AG04450 (cell line): ENCODE data around the gene SLC22A7. TPM values are rescaled to one million over a fixed set of nuclear protein-coding genes. Genes with fewer than 3 reads are reported as not detected.
A peak's percentile ranks its signal among the peaks of the same experiment; 100 is the strongest.

Source experiments
- CTCF ChIA-PET: fragments of 300-600, 350-600 bp; formaldehyde crosslinking; extraction: SDS; loops from one replicate; lab custom pipeline; 2022; ENCODE audit warnings: antibody characterized with exemption, inconsistent platforms; lab: Charles Lee
- POLR2A ChIA-PET: fragments of 350-600 bp; formaldehyde crosslinking; extraction: SDS; loops from one replicate; lab custom pipeline; 2021; ENCODE audit warnings: antibody characterized with exemption, inconsistent platforms; lab: Yijun Ruan, JAX
- DNase-seq: peaks from one replicate; pipeline ENCODE4 v3.0.0-alpha.2; 2011; ENCODE audit warnings: low read depth, low spot score
- H3K27ac ChIP-seq: one replicate; pipeline ENCODE4 v1.5.1; 2012; ENCODE audit warnings: low read depth, low read length, control low read depth
- H3K27me3 ChIP-seq: one replicate; pipeline ENCODE4 v1.6.0; 2012; ENCODE audit warnings: low read length; ENCODE audit not compliant: control insufficient read depth, insufficient read depth
- H3K4me3 ChIP-seq: 2 replicates; pipeline ENCODE4 v1.5.1; 2011; ENCODE audit warnings: mild to moderate bottlenecking, low read depth, low read length, control low read depth
- H3K9me3 ChIP-seq: 2 replicates; pipeline ENCODE4 v1.5.1; 2012; ENCODE audit warnings: low read length; ENCODE audit not compliant: control insufficient read depth, insufficient read depth
- polyA plus RNA-seq: library from polyadenylated mRNA; depleted of rRNA; stranded (reverse); fragments of >200 nt; gene quantifications from 2 replicates; pipeline ENCODE4 v1.2.3, GENCODE V29; 2011
- TF ChIP-seq, protein P1 (sequence below): IDR thresholded peaks from 2 replicates; pipeline ENCODE4 v1.5.1; 2011; ENCODE audit warnings: low read depth, low read length, control low read depth, inconsistent platforms

SLC22A7 gene
- polyA plus RNA-seq, 1 experiment: not detected

DNA sequence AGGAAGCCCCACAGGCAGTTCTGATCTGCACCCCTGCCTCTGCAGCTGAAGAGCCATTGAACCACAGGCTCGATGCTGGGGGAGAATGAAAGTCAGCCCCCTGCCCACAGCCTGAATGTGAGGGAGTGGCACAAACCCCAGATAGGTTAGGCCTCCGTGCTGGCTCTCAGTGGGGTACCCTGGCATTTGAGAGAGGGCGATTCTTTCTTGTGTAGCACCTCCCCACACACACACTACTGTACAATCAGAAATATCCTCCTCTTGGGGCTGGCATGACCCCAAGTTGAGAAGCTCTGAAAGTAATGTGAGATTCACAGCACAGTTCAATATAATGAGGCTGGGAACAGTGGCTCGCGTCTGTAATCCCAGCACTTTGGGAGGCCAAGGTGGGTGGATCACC lies 36.9 kb upstream of the SLC22A7 start:
- no peak for DNase-seq
- ChIA-PET CTCF (interaction anchor here (0.6 to 4.4 kb wide), 5 partner anchors 10 to 233 kb away, joined by 3 to 47 read pairs (median 7); no protein-coding TSS in a partner anchor), POLR2A (no interaction called here)
- TF ChIP-seq, protein P1, sequence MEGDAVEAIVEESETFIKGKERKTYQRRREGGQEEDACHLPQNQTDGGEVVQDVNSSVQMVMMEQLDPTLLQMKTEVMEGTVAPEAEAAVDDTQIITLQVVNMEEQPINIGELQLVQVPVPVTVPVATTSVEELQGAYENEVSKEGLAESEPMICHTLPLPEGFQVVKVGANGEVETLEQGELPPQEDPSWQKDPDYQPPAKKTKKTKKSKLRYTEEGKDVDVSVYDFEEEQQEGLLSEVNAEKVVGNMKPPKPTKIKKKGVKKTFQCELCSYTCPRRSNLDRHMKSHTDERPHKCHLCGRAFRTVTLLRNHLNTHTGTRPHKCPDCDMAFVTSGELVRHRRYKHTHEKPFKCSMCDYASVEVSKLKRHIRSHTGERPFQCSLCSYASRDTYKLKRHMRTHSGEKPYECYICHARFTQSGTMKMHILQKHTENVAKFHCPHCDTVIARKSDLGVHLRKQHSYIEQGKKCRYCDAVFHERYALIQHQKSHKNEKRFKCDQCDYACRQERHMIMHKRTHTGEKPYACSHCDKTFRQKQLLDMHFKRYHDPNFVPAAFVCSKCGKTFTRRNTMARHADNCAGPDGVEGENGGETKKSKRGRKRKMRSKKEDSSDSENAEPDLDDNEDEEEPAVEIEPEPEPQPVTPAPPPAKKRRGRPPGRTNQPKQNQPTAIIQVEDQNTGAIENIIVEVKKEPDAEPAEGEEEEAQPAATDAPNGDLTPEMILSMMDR: no peak
- Histone ChIP-seq H3K27ac (no peak overlapping the region), H3K4me3 (no peak overlapping the region), H3K9me3 (no peaks in the 10 kb centered on the region; the same call in 1 of the 2 replicates), H3K27me3 (peaks cover 18% of the 10 kb centered on the region)

DNA sequence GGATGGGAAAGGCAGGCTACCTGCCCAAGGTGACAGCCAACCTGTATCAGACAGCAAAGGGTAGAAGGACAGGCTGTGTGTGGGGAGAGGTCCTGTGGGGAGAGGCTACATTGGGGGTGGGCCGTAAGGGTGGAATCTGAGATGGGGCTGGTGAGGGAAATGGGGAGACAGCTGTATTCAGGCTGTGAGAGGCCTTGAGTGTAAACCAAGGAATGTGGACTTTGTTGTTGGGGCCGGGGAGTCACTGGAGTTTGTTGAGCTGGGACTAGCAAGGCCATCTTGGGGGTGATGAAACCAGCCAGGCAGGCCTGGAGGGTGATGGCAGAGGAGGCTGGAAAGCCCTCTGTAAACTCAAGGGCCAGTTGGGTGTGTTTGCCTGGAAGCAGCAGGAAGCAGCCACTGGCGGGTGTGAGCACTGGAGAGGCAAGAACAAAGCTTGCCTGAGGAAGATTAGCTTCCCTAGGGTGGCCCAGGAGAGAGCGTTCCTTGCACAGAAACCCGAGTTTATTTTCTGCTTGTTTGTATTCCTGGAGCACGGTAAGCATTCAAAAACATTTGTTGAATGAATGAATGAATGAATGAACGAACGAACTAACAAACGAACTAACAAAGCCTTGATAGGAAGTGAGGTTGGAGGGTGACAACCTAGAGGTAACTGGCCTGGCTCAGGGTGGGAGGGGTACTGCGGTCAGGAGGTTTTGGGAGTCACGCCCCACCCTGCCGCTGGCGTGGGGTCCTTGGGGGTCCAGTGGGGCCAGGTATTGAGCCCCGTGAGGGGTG lies 35.9 kb upstream of the SLC22A7 start:
- CTCF ChIA-PET: interaction anchor here (1.0 to 4.4 kb wide), 4 partner anchors 11 to 245 kb away, joined by 5 to 47 read pairs (median 11); partner anchors contain the start of gene DNPH1
- POLR2A ChIA-PET: no interaction called here
- Histone ChIP-seq H3K27ac (no peak overlapping the region), H3K4me3 (no peak overlapping the region), H3K27me3 (peaks cover 18% of the 10 kb centered on the region), H3K9me3 (no peaks in the 10 kb centered on the region; the same call in 1 of the 2 replicates)
- TF ChIP-seq, protein P1: no peak
- no peak for DNase-seq

DNA sequence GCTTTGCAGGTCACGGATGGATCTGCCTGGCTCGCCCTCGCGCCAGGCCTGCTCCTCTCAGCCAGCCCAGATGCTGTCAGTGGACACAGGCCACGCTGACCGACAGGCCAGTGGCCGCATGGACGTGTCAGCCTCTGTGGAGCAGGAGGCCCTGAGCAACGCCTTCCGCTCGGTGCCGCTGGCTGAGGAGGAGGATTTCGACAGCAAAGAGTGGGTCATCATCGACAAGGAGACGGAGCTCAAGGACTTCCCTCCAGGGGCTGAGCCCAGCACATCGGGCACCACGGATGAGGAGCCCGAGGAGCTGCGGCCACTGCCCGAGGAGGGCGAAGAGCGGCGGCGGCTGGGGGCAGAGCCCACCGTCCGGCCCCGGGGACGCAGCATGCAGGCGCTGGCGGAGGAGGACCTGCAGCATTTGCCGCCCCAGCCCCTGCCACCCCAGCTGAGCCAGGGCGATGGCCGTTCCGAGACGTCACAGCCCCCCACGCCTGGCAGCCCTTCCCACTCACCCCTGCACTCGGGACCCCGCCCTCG lies 35.2 kb upstream of the SLC22A7 start:
- Histone ChIP-seq H3K4me3 (no peak overlapping the region), H3K27me3 (peaks cover 19% of the 10 kb centered on the region), H3K9me3 (no peaks in the 10 kb centered on the region; the same call in 1 of the 2 replicates), H3K27ac (no peak overlapping the region)
- ChIA-PET POLR2A (no interaction called here), CTCF (interaction anchor here (1.2 to 4.4 kb wide), 4 partner anchors 17 to 244 kb away, joined by 4 to 47 read pairs (median 10); partner anchors contain the start of gene DNPH1)
- TF ChIP-seq, protein P1: no peak
- DNase-seq: no peak

DNA sequence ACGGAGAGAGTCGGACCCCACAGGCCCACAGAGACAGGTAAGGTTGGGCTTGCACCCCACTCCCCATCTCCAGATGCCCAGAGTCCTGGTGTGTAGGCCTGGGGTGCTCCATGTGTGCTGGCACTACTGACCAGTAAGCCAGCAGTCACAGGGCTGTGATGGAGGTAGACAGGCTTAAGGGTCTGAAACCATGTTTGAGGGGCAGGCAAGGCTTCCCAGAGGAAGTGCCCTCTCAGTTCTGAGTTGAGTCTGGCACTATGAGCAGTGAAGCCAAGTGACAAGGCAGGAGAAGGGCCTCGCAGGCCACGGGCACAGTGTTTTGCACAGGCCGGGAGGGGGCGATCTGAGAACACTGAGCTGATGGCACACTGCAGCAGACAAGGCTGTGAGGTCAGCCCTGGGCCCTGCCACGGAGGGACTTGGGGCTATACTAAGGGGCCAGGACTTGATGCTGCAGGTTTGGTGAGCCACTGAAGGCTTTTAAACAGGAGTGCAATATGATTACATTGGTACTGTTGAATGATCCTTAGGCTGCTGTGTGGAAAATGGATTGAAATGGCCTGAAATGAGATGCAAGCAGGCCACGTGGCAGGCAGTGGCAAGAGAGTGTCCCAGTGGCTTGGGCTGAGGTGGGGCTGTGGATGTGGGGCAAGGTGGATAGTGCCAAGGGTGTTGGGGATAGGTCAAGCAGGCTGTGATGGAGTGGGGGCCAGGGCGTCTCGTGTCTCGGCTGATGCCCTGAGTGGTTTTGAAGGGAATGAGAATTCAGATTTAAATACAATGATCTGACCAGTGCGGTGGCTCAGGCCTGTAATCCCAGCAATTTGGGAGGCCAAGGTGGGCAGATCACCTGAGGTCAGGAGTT lies 34.5 kb upstream of the SLC22A7 start:
- H3K27me3 ChIP-seq: peaks cover 22% of the 10 kb centered on the region
- no peaks in the 10 kb centered on the region; the same call in 1 of the 2 replicates for H3K9me3 ChIP-seq
- POLR2A ChIA-PET: no interaction called here
- CTCF ChIA-PET: interaction anchor here (0.5 to 4.4 kb wide), 10 partner anchors 11 to 244 kb away, joined by 3 to 47 read pairs (median 3); partner anchors contain the start of genes DNPH1 and TJAP1
- no peak overlapping the region for H3K4me3 ChIP-seq
- no peak overlapping the region for H3K27ac ChIP-seq
- DNase-seq: peak; percentile 15
- TF ChIP-seq, protein P1: peak; percentile 76
